ENCODE measurements around the gene SCGB1C1. TPM values are rescaled to one million over a fixed set of nuclear protein-coding genes. Genes with fewer than 3 reads are reported as not detected.

Gene SCGB1C1
- total RNA-seq, 1 donor from 2014 or later = not detected

DNA sequence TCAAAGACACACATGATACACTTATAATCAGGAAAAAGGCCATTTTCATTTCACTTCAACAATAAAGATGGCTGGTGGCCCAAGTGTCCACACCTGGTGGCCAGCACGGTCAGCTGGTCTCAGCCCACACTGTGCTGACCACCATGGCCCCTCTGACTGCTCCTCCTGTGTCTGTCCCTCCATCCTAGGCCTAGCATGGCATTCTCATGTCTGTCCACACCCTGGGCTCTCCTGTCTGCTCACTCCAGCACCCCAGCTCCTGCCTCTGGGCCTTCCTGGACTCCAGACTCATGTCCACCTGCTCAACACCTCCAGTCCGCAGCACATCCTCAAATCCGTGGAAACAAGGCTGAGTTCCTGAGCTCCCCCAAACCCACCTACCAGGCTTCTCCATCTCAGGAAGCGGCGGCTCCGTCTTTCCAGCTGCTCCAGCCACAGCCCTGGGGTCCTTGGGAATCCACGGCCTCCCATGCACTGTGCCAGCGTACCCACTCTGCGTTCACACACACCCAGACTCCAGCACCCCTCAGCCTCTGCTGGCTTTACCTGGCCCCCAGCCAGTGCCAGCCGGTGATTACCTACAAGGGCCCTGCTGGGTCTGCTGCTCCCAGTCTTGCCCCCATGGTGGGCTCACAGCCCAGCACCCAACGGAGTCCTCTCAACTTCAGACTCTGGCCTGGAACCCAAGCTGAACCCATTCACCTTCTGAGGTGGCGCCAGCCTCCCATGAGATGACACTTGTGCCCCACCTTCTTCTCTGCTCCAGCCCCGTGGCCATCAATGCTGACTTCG lies 29.3 kb downstream of the SCGB1C1 start:
- no peak overlapping the region for H3K4me3 ChIP-seq (ENCODE audit: low read depth, low read length)
- DNase-seq (ENCODE audit: low read depth) = no peak
- TF ChIP-seq, protein P1, sequence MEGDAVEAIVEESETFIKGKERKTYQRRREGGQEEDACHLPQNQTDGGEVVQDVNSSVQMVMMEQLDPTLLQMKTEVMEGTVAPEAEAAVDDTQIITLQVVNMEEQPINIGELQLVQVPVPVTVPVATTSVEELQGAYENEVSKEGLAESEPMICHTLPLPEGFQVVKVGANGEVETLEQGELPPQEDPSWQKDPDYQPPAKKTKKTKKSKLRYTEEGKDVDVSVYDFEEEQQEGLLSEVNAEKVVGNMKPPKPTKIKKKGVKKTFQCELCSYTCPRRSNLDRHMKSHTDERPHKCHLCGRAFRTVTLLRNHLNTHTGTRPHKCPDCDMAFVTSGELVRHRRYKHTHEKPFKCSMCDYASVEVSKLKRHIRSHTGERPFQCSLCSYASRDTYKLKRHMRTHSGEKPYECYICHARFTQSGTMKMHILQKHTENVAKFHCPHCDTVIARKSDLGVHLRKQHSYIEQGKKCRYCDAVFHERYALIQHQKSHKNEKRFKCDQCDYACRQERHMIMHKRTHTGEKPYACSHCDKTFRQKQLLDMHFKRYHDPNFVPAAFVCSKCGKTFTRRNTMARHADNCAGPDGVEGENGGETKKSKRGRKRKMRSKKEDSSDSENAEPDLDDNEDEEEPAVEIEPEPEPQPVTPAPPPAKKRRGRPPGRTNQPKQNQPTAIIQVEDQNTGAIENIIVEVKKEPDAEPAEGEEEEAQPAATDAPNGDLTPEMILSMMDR (conservative IDR thresholded peaks at IDR 0.05; ENCODE audit: low read depth, low read length) = no peak

DNA sequence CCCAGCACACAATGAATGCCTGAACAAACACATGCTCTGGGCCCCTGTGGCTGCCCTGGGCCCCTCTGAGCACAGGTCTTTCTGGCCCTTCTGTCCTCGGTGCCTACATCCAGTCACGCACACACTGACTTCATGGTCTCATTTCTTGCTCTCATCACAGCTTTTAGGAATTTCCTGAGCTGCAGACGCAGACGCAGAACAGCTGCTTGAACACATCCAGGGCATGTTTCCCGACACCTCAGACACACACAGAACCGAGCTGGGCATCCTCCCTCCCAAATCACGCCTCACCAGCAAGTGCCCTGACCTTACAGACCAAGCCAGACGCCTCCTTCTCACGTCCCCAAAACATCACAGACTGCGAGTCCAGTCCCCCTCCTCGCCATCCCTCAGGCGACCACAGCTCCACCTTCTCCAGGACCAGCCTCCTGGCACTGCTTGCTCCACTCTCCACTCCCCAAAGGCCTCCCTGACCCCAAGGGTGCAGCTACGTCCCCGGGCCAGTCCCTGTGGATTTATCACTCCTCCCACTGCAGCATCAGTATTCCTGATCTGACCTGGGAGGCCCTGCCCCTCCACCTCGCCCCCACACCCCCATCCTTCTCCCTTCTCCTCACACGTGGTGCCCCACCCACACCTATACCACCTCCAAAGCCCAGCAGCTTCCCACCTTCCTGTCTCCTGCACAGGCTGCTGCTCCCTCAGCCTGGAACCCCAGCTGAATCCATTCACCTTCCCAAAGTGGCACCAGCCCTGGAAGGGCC lies 30.3 kb downstream of the SCGB1C1 start:
- no peak overlapping the region for H3K4me3 ChIP-seq (ENCODE audit: low read depth, low read length)
- DNase-seq (ENCODE audit: low read depth) = no peak
- TF ChIP-seq, protein P1 (conservative IDR thresholded peaks at IDR 0.05; ENCODE audit: low read depth, low read length) = no peak

GRCh38 chr11:223884-224283 lies 31.0 kb downstream of the SCGB1C1 start:
- H3K4me3 ChIP-seq (ENCODE audit: low read depth, low read length) = no peak overlapping the region
- TF ChIP-seq, protein P1 (conservative IDR thresholded peaks at IDR 0.05; ENCODE audit: low read depth, low read length) = no peak
- DNase-seq (ENCODE audit: low read depth) = no peak

DNA sequence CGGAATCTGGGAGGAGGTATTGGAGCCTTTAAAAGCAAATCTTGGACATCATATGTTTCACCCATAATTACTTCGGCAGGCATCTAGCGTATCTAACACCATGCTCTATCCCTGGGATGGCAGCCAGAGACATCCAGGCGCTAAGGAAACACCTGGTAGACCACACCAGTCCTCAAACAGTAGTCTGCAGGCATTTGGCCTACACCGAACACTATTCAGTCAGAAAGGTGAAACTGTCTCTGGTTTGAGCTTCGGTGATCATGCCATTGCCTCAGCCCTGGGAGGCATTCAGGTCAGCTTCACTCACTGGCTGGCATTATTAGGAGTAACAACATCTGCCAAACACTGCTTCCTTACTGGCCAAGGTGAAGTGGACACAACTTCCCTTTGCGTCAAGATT lies 31.5 kb downstream of the SCGB1C1 start:
- TF ChIP-seq, protein P1 (conservative IDR thresholded peaks at IDR 0.05; ENCODE audit: low read depth, low read length) = no peak
- no peak overlapping the region for H3K4me3 ChIP-seq (ENCODE audit: low read depth, low read length)
- DNase-seq (ENCODE audit: low read depth) = no peak

DNA sequence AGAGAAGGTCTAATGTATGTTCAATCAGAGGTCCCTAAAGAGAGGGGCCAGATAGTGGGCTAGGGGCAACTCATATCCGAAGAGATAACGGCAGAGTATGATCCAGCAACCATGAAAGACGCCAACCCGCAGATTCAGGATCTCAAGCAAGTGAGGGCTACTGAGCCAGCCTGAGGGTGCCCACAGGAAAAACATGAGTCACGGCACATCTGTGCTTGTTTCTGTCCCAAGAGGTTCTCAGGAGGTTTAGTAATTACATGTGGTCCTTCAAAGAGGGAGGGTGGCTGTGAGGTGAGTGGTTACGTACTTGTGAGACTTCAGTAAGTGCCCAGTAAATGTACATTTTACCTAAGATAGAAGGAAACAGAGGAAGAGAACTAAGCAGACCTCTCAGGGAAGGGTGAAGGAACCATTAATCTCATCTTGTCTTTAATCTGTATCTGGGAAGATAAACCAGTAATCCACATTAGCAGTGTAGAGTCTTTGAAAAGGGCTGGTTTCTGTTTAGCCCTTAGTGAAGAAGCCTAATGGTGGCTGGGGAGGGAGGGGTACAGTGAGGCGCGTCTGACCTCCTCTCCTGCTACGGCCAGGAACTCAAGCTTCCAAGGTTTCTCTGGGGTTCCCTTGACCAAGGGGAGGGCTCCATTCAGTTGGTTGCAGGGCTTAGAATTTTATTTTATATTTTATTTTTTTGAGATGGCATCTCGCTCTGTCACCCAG lies 33.0 kb downstream of the SCGB1C1 start:
- TF ChIP-seq, protein P1 (conservative IDR thresholded peaks at IDR 0.05; ENCODE audit: low read depth, low read length) = no peak
- DNase-seq (ENCODE audit: low read depth) = no peak
- no peak overlapping the region for H3K4me3 ChIP-seq (ENCODE audit: low read depth, low read length)

- no peak for DNase-seq (ENCODE audit: low read depth)
- TF ChIP-seq, protein P1 (conservative IDR thresholded peaks at IDR 0.05; ENCODE audit: low read depth, low read length) = no peak
- H3K4me3 ChIP-seq (ENCODE audit: low read depth, low read length) = no peak overlapping the region
Measured at GRCh38 chr11:227824-228379, 35.0 kb downstream of the SCGB1C1 start.

Data from epithelial cell of proximal tubule (primary cell).